ENCODE measurements around the gene NPY.

NPY gene

GRCh38 chr7:24301703-24302102, 17.7 kb downstream of the NPY start:
- no peak for DNase-seq (ENCODE audit: low read depth)
- no peak for TF ChIP-seq POLR2A (IDR thresholded peaks at IDR 0.05; ENCODE audit: extremely low read depth, insufficient read length)
- no peak for TF ChIP-seq MAX (IDR thresholded peaks at IDR 0.05; ENCODE audit: low read depth, low read length)
- TF ChIP-seq, protein P1, sequence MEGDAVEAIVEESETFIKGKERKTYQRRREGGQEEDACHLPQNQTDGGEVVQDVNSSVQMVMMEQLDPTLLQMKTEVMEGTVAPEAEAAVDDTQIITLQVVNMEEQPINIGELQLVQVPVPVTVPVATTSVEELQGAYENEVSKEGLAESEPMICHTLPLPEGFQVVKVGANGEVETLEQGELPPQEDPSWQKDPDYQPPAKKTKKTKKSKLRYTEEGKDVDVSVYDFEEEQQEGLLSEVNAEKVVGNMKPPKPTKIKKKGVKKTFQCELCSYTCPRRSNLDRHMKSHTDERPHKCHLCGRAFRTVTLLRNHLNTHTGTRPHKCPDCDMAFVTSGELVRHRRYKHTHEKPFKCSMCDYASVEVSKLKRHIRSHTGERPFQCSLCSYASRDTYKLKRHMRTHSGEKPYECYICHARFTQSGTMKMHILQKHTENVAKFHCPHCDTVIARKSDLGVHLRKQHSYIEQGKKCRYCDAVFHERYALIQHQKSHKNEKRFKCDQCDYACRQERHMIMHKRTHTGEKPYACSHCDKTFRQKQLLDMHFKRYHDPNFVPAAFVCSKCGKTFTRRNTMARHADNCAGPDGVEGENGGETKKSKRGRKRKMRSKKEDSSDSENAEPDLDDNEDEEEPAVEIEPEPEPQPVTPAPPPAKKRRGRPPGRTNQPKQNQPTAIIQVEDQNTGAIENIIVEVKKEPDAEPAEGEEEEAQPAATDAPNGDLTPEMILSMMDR (IDR thresholded peaks at IDR 0.05; ENCODE audit: low read depth, low read length) = no peak
- TF ChIP-seq MYC (IDR thresholded peaks at IDR 0.05; ENCODE audit: low read depth, low read length) = no peak

DNA sequence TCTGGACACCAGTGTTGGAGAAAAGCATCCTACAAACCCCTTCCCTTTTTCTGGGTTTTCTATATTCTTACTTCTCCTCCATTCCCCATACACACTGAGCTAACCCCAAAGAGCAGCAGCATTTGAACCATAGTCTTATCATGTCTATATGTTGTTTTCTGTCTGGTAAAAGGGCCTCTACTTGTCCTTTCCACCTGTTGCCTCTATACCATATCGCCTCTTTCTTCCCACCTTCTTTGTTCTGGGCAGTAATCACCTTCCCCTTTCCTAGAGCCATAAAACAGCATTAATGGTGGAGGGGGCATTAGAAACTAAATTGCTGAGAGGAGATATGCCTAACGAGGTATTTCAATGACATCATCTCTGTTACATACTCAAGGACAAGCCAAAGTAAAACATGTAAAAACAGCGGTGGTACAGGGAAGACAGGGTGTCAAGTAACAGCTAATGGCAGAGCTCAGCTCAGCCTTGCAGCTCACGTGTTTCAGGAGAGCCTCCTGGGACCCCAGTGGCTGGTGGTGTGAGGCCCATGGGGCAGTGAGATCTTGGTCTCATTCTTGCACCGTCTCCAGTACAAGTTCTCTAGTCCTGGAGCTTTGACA, 20.6 kb downstream of the NPY start:
- TF ChIP-seq MAX (IDR thresholded peaks at IDR 0.05; ENCODE audit: low read depth, low read length) (no peak), POLR2A (IDR thresholded peaks at IDR 0.05; ENCODE audit: extremely low read depth, insufficient read length) (no peak), MYC (IDR thresholded peaks at IDR 0.05; ENCODE audit: low read depth, low read length) (no peak)
- TF ChIP-seq, protein P1 (IDR thresholded peaks at IDR 0.05; ENCODE audit: low read depth, low read length) = no peak
- DNase-seq (ENCODE audit: low read depth) = no peak
- no peak overlapping the region for H3K4me3 ChIP-seq (ENCODE audit: low read depth, low read length)

More at GRCh38 chr7:24301703-24302102, 17.7 kb downstream of the NPY start:
- no peak overlapping the region for H3K4me3 ChIP-seq (ENCODE audit: low read depth, low read length)

GRCh38 chr7:24307326-24307725, 23.3 kb downstream of the NPY start:
- no peak for TF ChIP-seq MAX (IDR thresholded peaks at IDR 0.05; ENCODE audit: low read depth, low read length)
- no peak for TF ChIP-seq POLR2A (IDR thresholded peaks at IDR 0.05; ENCODE audit: extremely low read depth, insufficient read length)
- TF ChIP-seq, protein P1 (IDR thresholded peaks at IDR 0.05; ENCODE audit: low read depth, low read length) = no peak
- TF ChIP-seq MYC (IDR thresholded peaks at IDR 0.05; ENCODE audit: low read depth, low read length) = no peak
- no peak overlapping the region for H3K4me3 ChIP-seq (ENCODE audit: low read depth, low read length)
- DNase-seq (ENCODE audit: low read depth) = no peak

GRCh38 chr7:24312588-24312987, 28.6 kb downstream of the NPY start:
- no peak for DNase-seq (ENCODE audit: low read depth)
- no peak overlapping the region for H3K4me3 ChIP-seq (ENCODE audit: low read depth, low read length)
- TF ChIP-seq MYC (IDR thresholded peaks at IDR 0.05; ENCODE audit: low read depth, low read length) = no peak
- TF ChIP-seq MAX (IDR thresholded peaks at IDR 0.05; ENCODE audit: low read depth, low read length) = no peak
- TF ChIP-seq POLR2A (IDR thresholded peaks at IDR 0.05; ENCODE audit: extremely low read depth, insufficient read length) = no peak
- TF ChIP-seq, protein P1 (IDR thresholded peaks at IDR 0.05; ENCODE audit: low read depth, low read length) = no peak

GRCh38 chr7:24313777-24314176, 29.8 kb downstream of the NPY start:
- no peak overlapping the region for H3K4me3 ChIP-seq (ENCODE audit: low read depth, low read length)
- TF ChIP-seq, protein P1 (IDR thresholded peaks at IDR 0.05; ENCODE audit: low read depth, low read length) = no peak
- TF ChIP-seq POLR2A (IDR thresholded peaks at IDR 0.05; ENCODE audit: extremely low read depth, insufficient read length) = no peak
- no peak for TF ChIP-seq MYC (IDR thresholded peaks at IDR 0.05; ENCODE audit: low read depth, low read length)
- TF ChIP-seq MAX (IDR thresholded peaks at IDR 0.05; ENCODE audit: low read depth, low read length) = no peak
- no peak for DNase-seq (ENCODE audit: low read depth)
